ENCODE results near the gene HLF. TPM values are rescaled to one million over a fixed set of nuclear protein-coding genes. Genes with fewer than 3 reads are reported as not detected.

The HLF gene
- total RNA-seq, 2 donors from 2014 or later: 0.69 to 3.0 TPM

GRCh38 chr17:55238179-55238930, 26.4 kb upstream of the HLF start:
- H3K4me1 ChIP-seq: peaks cover 6% of the 10 kb centered on the region
- H3K27ac ChIP-seq: peak overlapping the region; percentile 40
- peak overlapping the region; percentile 40 for H3K4me3 ChIP-seq
- no peaks in the 10 kb centered on the region for H3K9me3 ChIP-seq
- no peaks in the 10 kb centered on the region for H3K36me3 ChIP-seq
- TF ChIP-seq, protein P1, sequence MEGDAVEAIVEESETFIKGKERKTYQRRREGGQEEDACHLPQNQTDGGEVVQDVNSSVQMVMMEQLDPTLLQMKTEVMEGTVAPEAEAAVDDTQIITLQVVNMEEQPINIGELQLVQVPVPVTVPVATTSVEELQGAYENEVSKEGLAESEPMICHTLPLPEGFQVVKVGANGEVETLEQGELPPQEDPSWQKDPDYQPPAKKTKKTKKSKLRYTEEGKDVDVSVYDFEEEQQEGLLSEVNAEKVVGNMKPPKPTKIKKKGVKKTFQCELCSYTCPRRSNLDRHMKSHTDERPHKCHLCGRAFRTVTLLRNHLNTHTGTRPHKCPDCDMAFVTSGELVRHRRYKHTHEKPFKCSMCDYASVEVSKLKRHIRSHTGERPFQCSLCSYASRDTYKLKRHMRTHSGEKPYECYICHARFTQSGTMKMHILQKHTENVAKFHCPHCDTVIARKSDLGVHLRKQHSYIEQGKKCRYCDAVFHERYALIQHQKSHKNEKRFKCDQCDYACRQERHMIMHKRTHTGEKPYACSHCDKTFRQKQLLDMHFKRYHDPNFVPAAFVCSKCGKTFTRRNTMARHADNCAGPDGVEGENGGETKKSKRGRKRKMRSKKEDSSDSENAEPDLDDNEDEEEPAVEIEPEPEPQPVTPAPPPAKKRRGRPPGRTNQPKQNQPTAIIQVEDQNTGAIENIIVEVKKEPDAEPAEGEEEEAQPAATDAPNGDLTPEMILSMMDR (IDR thresholded peaks at IDR 0.05): no peak
- H3K27me3 ChIP-seq: no peaks in the 10 kb centered on the region
- peak; percentile 93 for DNase-seq
- intact Hi-C loops (cut with DNase I): loop anchor here (5.0 kb wide), 1 partner anchor 44 kb away; no protein-coding TSS in a partner anchor
- peak overlapping the region; percentile 19 to 28 for H3K9ac ChIP-seq (ENCODE audit: low read depth in 2 of 2, low read length in 2 of 2)

DNA sequence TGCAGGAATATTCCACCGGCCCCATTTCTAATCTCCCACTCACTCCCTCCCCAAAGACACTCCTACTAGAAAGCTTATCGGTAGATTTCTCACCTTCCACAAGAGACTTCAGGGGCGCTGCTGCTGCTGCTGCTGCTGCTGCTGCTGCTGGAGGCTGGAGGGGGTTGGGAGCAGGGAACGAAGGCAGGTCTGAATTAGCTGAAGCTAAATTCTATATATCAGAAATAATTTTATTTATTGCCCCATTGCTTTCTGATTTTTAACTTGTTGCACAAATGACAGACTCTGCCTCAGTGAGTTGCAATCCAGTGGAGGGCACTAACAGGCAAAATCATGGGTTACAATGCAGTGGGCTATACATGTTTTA, 25.8 kb upstream of the HLF start:
- Histone ChIP-seq H3K27me3 (no peaks in the 10 kb centered on the region), H3K9ac (ENCODE audit: low read depth in 2 of 2, low read length in 2 of 2) (peak overlapping the region; percentile 19 to 28), H3K36me3 (no peaks in the 10 kb centered on the region), H3K27ac (peak overlapping the region; percentile 40), H3K4me3 (peak overlapping the region; percentile 40), H3K9me3 (no peaks in the 10 kb centered on the region), H3K4me1 (peaks cover 6% of the 10 kb centered on the region)
- DNase-seq: peak; percentile 24
- intact Hi-C loops (cut with DNase I): loop anchor here (5.0 kb wide), 1 partner anchor 43 kb away; no protein-coding TSS in a partner anchor
- TF ChIP-seq, protein P1 (IDR thresholded peaks at IDR 0.05): no peak

DNA sequence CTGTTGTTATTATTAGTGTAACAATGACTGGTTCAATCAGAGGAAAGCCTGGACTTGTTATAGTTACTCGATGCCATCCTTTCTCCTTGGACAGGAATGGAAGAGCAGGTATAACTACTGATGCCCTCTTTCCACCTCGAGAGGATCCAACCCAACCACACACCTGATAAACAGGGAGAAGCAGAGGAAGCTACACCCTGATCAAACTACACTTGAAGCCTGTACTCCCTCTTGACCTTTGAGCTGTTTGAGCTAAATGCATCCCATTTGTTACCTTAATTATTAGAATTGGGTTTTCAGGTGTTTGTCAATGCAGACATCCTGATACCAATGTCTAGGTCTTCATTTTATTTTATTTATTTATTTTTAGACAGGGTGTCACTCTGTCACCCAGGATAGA, 23.7 kb upstream of the HLF start:
- no peaks in the 10 kb centered on the region for H3K9me3 ChIP-seq
- intact Hi-C loops (cut with DNase I): no loop called here
- TF ChIP-seq, protein P1 (IDR thresholded peaks at IDR 0.05): no peak

DNA sequence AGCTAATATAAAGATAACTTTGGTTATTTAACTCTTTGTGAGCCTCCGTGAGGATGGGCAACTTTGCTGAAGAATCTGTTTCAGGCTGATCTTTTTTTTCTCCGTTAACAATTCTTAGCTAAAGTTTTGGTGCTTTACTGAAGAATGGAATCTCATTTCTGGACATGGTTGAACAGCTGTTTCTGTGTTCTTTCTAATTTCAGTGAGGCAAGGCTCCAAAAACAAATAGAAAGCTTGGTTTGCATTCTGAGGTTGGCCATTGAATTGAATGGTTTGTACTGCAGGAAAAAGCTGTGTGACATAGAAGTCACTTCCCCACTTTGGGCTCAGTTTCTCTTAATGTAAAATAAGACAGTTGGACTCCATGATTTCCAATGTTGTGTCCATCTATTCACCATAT, 22.3 kb upstream of the HLF start:
- Histone ChIP-seq H3K9ac (ENCODE audit: low read depth in 2 of 2, low read length in 2 of 2) (no peak overlapping the region), H3K4me3 (no peak overlapping the region), H3K27me3 (no peaks in the 10 kb centered on the region), H3K36me3 (no peaks in the 10 kb centered on the region), H3K9me3 (no peaks in the 10 kb centered on the region), H3K27ac (no peak overlapping the region), H3K4me1 (peaks cover 6% of the 10 kb centered on the region)
- TF ChIP-seq, protein P1 (IDR thresholded peaks at IDR 0.05): no peak
- DNase-seq: no peak
- intact Hi-C loops (cut with DNase I): no loop called here

More for the DNA sequence above, 23.7 kb upstream of the HLF start:
- no peak for DNase-seq
- no peaks in the 10 kb centered on the region for H3K36me3 ChIP-seq
- H3K4me3 ChIP-seq: no peak overlapping the region
- peaks cover 6% of the 10 kb centered on the region for H3K4me1 ChIP-seq
- no peak overlapping the region for H3K9ac ChIP-seq (ENCODE audit: low read depth in 2 of 2, low read length in 2 of 2)
- H3K27me3 ChIP-seq: no peaks in the 10 kb centered on the region
- no peak overlapping the region for H3K27ac ChIP-seq

GRCh38 chr17:55245986-55246385, 18.8 kb upstream of the HLF start:
- H3K4me1 ChIP-seq: no peaks in the 10 kb centered on the region
- no peaks in the 10 kb centered on the region for H3K9me3 ChIP-seq
- H3K9ac ChIP-seq (ENCODE audit: low read depth in 2 of 2, low read length in 2 of 2): no peak overlapping the region
- H3K27ac ChIP-seq: no peak overlapping the region
- TF ChIP-seq, protein P1 (IDR thresholded peaks at IDR 0.05): no peak
- no peak overlapping the region for H3K4me3 ChIP-seq
- no peaks in the 10 kb centered on the region for H3K36me3 ChIP-seq
- intact Hi-C loops (cut with DNase I): no loop called here
- DNase-seq: no peak
- no peaks in the 10 kb centered on the region for H3K27me3 ChIP-seq

All from colonic mucosa (tissue), 4 donors.